ENCODE results near the gene MAP7.

Gene MAP7

GRCh38 chr6:136567688-136568087 lies 17.5 kb upstream of the MAP7 start:
- no peak overlapping the region for H3K4me3 ChIP-seq (ENCODE audit: low read length)
- DNase-seq (ENCODE audit: low read depth, low spot score) = no peak

- no peak overlapping the region; the same call in 1 of the 2 replicates for H3K4me3 ChIP-seq (ENCODE audit: low read length)
- peak; percentile 88 for DNase-seq (ENCODE audit: low read depth, low spot score)
Observed at GRCh38 chr6:136566851-136567250, 16.6 kb upstream of the MAP7 start.

DNA sequence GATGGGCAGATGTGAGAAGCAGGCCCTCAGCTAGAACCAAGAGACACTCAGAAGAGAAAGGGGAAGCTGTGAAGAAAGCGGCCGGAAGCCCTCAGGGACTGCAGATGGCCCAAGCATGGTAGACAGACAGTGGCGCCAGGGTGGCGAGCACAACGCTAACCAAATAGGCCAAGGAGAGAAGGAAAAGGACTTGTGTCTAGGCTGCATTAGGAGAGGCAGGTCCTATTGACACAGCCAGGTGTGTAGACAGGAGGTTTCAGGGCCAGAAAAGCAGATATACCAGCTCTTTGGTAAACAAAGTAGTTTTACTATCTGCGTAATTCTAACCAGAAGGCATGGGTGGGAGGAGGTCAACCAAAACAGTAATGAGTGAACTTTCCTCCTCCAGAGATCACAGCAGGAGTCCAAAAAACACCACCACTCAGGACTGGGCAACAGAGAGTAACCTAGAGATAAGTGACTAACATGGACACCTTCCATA lies 15.8 kb upstream of the MAP7 start:
- DNase-seq (ENCODE audit: low read depth, low spot score) = no peak
- no peak overlapping the region for H3K4me3 ChIP-seq (ENCODE audit: low read length)

- peak; percentile 61 for DNase-seq (ENCODE audit: low read depth, low spot score)
- peak overlapping the region; percentile 29 for H3K4me3 ChIP-seq (ENCODE audit: low read length)
Observed at GRCh38 chr6:136564180-136564579, 14.0 kb upstream of the MAP7 start.

DNA sequence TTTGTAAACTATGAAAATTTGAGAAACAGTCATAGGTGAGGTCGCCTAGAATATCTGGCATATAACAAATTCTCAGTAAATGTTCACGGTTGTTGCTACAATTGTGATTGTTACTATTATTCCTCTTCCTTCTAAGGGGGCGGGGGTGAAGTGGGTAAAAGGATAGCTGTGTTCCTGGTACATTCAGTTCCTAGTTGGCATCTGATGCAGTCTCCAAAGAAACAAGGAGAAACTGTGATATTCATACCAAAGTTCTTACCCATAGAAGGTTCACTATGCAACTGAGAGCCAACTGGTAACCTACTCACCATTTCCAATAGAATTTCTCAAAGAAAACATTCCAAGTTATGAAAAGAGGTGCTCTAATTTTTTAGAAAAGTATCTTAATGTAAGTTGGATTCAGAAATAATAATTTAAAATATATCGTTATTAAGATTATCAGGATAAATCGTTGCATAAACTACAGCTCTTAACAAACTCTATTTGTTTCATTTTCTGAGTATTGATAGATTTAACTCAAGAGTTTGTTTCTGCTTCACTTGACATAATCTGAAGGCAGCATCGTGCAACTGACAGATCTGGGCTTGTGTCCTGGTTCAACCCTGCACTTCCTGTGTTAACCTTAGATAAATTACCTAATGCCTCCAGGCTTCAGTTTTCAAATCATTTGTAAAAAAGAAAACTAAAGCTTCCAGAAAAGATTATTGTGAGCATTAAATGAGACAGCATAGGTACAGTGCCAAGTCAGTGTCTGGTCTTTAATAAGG lies 13.3 kb upstream of the MAP7 start:
- DNase-seq (ENCODE audit: low read depth, low spot score) = peak; percentile 61
- H3K4me3 ChIP-seq (ENCODE audit: low read length) = peak overlapping the region; percentile 29

GRCh38 chr6:136562211-136562610 lies 12.0 kb upstream of the MAP7 start:
- H3K4me3 ChIP-seq (ENCODE audit: low read length) = no peak overlapping the region
- DNase-seq (ENCODE audit: low read depth, low spot score) = no peak

DNA sequence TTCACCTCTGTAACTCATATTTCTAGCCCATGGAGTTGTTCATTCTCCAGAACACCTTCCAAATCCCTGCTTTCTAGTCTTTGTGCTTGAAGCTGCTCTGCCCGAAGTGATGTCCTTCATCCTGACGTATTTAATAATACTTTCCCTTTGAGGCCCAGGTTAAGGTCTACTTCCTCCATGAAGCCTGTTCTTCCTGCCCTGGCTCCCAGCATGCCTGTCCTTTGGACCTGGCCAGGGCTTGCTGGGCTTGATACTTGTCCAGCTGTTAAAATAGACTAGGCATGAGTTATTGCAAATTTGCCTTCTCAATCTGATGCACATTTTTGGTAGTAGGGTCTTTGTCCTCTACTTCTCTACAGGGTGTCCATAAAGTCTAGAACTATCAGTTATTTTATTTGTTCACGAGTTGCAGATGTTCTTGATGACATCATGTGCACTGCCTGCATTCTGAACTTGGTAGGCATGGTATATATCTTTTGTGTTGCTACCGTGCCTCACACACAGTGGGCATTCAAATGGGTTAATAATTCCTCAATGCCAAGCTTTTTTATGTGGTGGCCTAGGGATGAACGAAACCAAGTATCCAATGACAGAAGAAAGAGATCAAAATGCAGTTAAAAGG lies 3.1 kb upstream of the MAP7 start:
- DNase-seq (ENCODE audit: low read depth, low spot score) = no peak
- H3K4me3 ChIP-seq (ENCODE audit: low read length) = no peak overlapping the region

- no peak for DNase-seq (ENCODE audit: low read depth, low spot score)
- H3K4me3 ChIP-seq (ENCODE audit: low read length) = no peak overlapping the region
Observed at GRCh38 chr6:136552054-136552453, 1.8 kb upstream of the MAP7 start.

DNA sequence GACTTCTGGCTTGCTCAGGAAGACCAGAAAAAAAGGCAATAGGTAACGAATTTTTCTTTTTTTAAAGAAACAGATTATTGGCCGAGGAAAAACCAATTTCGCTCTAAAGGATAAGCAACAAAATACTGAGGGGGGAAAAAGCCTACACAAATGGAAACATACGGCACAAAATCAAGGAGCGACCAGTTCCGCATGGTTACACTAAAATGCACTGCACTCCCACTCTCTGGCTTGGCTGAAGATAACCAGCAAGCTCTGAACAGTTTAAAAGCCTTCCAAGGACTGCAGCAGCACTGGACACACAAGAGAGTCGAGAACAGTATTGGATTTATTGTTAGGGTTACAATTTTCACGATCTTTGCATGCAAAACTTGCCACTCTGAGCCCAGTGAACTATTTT lies 881 bp upstream of the MAP7 start:
- no peak for DNase-seq (ENCODE audit: low read depth, low spot score)
- no peak overlapping the region for H3K4me3 ChIP-seq (ENCODE audit: low read length)

DNA sequence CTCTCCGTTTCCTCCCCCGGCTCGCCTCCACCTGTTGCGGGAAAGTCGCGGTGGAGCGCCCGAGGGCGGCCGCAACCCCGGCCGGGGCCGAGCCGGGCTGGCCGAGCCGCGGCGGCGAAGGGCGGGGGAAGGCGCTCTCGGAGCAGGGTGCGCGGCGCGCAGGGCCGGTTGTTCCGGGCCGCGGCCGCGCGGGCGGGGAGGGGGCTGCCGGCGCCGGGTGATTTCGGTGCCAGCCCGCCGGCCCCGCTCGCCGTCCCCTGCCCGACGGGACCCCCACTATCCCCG lies 235 bp downstream of the MAP7 start:
- no peak for DNase-seq (ENCODE audit: low read depth, low spot score)
- peak overlapping the region; percentile 25; the same call in 1 of the 2 replicates for H3K4me3 ChIP-seq (ENCODE audit: low read length)

GRCh38 chr6:136549300-136550044 lies 750 bp downstream of the MAP7 start:
- DNase-seq (ENCODE audit: low read depth, low spot score) = no peak
- no peak overlapping the region for H3K4me3 ChIP-seq (ENCODE audit: low read length)

DNA sequence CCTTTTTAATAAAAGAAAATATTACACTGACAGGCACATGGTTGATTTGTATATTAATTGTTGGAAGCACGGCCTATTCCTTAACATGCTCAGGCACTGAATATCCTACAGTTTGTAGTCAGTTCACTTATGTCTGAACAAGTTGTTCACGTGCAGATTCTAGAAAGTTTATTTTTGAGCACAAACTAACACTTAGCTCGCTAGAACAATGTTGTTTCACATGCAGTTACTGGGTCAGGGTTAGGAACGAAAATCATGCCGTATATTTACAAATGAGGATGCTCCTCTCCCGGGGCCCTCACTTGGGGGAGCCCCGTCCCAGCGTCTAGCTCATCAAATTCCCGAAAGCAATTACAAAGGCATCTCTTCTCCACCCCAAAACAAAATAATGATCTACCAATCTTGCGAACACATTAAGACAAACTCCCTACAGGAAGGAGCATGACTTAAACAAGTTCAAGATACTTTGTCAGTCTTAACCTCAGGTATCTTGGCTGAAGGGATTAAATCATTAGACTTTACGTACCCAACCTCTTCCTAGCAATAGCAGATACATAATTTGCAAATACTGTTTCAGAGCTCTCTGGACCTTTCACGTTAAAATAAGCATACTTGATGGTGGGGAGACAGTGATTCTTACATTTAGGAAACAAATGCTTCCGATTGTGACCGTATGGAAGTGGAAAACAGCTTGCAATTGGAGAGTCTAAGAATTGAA lies 1.5 kb downstream of the MAP7 start:
- no peak for DNase-seq (ENCODE audit: low read depth, low spot score)
- H3K4me3 ChIP-seq (ENCODE audit: low read length) = no peak overlapping the region

GRCh38 chr6:136547871-136548270 lies 2.4 kb downstream of the MAP7 start:
- H3K4me3 ChIP-seq (ENCODE audit: low read length) = no peak overlapping the region
- no peak for DNase-seq (ENCODE audit: low read depth, low spot score)

GRCh38 chr6:136547336-136547735 lies 2.9 kb downstream of the MAP7 start:
- peak; percentile 34 for DNase-seq (ENCODE audit: low read depth, low spot score)
- H3K4me3 ChIP-seq (ENCODE audit: low read length) = no peak overlapping the region

DNA sequence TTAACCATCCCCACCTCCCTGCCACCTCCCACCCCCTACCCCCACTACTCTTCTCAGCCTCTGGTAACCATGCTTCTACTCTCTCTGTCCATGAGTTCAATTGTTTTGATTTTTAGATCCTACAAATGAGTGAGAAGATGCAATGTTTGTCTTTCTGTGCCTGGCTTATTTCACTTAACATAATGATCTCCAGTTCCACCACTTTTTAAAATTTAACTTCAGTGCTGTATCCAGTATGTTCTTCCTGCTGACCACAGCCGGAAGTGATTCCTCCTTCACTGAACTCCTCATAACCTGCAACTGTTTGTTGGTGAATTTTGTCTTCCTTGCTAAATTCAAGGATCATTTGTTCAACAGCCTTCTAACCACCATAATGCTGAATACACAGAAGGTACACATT lies 3.9 kb downstream of the MAP7 start:
- no peak overlapping the region for H3K4me3 ChIP-seq (ENCODE audit: low read length)
- DNase-seq (ENCODE audit: low read depth, low spot score) = no peak

DNA sequence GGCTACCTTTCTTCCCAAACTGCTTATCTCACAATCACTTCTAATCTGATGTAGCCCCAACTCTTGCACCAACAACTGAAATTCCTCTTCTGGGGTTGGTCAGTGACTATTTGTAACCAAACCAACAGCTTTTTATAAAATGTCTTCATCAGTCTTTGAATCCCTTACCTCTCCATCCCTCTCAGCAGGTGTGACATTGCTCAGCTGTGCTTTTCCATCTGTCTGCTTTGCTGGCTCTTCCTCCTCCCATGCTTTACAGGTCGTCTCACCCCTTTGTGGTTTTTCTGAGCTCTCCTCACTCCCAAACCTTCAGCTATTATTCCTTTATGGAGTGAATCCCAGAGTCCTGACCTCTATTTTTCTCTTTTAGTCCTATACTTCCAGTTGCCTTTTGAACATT lies 5.9 kb downstream of the MAP7 start:
- DNase-seq (ENCODE audit: low read depth, low spot score) = no peak
- H3K4me3 ChIP-seq (ENCODE audit: low read length) = no peak overlapping the region

DNA sequence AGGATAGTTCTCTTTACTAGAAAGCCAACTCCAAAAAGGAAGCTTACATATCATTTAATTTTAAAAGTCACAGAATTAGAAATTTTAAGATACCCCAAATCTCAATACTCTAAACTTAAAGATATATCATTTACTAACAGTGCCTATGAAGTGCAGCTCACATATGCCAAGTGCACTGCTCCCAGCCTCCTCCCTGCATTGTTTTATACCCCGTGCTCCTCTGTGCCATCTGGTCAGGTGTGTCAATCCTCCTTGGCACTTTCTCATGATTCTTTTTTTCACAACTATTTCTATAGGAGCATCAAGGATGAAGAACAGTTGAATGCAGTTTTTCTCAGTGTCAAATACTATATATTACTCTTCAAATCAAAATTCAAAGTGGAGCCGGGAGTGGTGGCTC lies 8.8 kb downstream of the MAP7 start:
- H3K4me3 ChIP-seq (ENCODE audit: low read length) = no peak overlapping the region
- DNase-seq (ENCODE audit: low read depth, low spot score) = no peak

DNA sequence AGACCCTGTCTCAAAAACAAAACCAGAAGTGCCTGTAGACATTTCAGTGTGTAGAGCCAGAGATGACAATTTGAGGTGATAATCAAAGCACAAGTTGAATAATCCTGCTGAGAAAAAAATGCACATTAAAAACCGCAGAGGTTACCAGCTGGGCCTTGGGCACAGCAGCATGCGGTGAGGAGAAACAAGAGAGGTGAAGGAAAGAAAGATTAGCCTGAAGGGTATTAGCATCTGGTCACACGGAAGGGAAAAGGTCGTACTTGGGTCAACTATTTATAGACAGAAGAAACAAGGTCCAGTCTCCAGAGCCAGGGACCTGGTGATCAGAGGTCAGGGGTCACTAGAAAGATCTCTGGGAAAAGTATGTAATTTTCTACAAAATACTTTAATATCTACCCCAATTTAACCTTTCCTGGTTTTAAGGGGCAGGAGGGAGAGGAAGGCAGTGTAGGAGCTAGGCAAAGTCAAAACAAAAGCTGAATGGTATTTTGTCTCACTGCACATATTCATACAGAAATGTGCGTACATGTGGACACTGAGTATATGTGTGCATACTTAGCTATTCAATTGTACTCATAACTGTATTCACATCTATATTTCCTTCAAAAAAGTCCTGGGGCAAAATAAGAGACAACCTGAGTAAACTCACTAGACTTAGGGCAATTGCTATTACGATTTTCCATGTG lies 10.1 kb downstream of the MAP7 start:
- no peak overlapping the region for H3K4me3 ChIP-seq (ENCODE audit: low read length)
- DNase-seq (ENCODE audit: low read depth, low spot score) = no peak

DNA sequence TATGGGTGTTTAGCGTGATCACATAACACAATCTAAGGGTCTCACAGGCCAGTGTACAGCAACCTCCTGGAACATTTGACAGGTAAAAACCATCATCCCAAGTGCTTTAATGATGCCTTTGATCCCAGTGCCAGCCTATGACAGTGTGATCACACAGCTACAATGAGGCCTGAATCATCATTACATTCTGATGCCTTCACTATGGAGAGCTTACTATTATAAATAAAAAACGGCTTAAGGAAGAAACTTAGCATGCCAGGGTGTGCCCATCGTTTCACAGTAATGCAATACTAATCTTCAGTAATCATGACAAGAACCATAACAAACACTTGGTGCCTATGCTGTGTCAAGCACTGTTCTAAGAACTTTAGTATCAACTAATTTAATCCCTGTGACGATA lies 11.4 kb downstream of the MAP7 start:
- H3K4me3 ChIP-seq (ENCODE audit: low read length) = no peak overlapping the region
- DNase-seq (ENCODE audit: low read depth, low spot score) = no peak
